Esophagus muscularis mucosa (tissue), 4 donors: ENCODE data around the gene PRR18. TPM values are rescaled to one million over a fixed set of nuclear protein-coding genes. Genes with fewer than 3 reads are reported as not detected.
A peak's percentile ranks its signal among the peaks of the same experiment; 100 is the strongest.

Experiments used
- DNase-seq: peaks from one replicate; pipeline ENCODE4 v3.0.0-alpha.2; 2017; ENCODE audit errors: extremely low spot score
- H3K27ac ChIP-seq, 4 donors: fragments of 200-600 bp; sonication (generic); replicated peaks in 1 of 4; 1 replicate in 3 of 4; 2 replicates in 1 of 4; pipeline ENCODE4 v1.5.1; 2016 to 2019; ENCODE audit warnings: mild to moderate bottlenecking in 1 of 4
- H3K27me3 ChIP-seq, 4 donors: fragments of 200-600 bp; sonication (generic); one replicate each; pipeline versions ENCODE4 v1.5.1 to v1.6.0; 2016 to 2019
- H3K36me3 ChIP-seq, 4 donors: fragments of 200-600 bp; sonication (generic); one replicate each; pipeline ENCODE4 v1.5.1; 2016 to 2019
- H3K4me1 ChIP-seq, 4 donors: fragments of 200-600 bp; sonication (generic); one replicate each; pipeline ENCODE4 v1.5.1; 2016 to 2019
- H3K4me3 ChIP-seq, 4 donors: fragments of 200-600 bp; sonication (generic); 1 replicate in 2 of 4; 2 replicates in 2 of 4; pipeline ENCODE4 v1.5.1; 2016 to 2019; ENCODE audit warnings: mild to moderate bottlenecking in 4 of 4, moderate library complexity in 1 of 4
- H3K9me3 ChIP-seq, 4 donors: fragments of 200-600 bp; sonication (generic); 1 replicate in 3 of 4; 2 replicates in 1 of 4; pipeline ENCODE4 v1.5.1; 2016 to 2019
- EP300 ChIP-seq: sonication (generic); formaldehyde crosslinking; IDR thresholded peaks from one replicate; pipeline ENCODE4 v1.6.1; 2017; ENCODE audit warnings: antibody characterized with exemption
- POLR2A ChIP-seq: fragments of 450-650 bp; IDR thresholded peaks from one replicate; pipeline ENCODE4 v1.6.1; 2017; ENCODE audit warnings: antibody characterized with exemption, moderate library complexity, mild to moderate bottlenecking, low read depth
- POLR2AphosphoS5 ChIP-seq, 2 donors: sonication (generic); formaldehyde crosslinking; IDR thresholded peaks; one replicate each; pipeline ENCODE4 v1.6.1; 2017; ENCODE audit warnings: antibody characterized with exemption in 2 of 2
- WGBS: methylation state at CpG from one replicate; pipeline ENCODE4 v1.1.5; 2018; 5-methylcytosine and 5-hydroxymethylcytosine counted together
- intact Hi-C: fragments of 100-400 bp; cut with DNase I; formaldehyde crosslinking; loops from one replicate; pipeline ENCODE4 v1.15.1; 2023
- total RNA-seq, 4 donors: library from RNA; depleted of rRNA; stranded (reverse); fragments of >200 nt; gene quantifications; one replicate each; pipeline versions ENCODE4 v1.1.0 to v1.2.1, GENCODE V29; 2016
- TF ChIP-seq, protein P1 (sequence below), 3 experiments: fragments of 200-600 bp in 2 of 3; fragments of 450-650 bp in 1 of 3; sonication (generic) in 2 of 3; IDR thresholded peaks; one replicate each; pipeline ENCODE4 v1.5.1; 2017 to 2019; ENCODE audit warnings: antibody characterized with exemption in 3 of 3, mild to moderate bottlenecking in 2 of 3, moderate library complexity in 1 of 3

Gene PRR18
- total RNA-seq, 4 donors from 2014 or later = 0.23 TPM; not detected in 3

GRCh38 chr6:166278579-166279392 lies 29.4 kb downstream of the PRR18 start:
- Histone ChIP-seq H3K27me3 (peaks cover 0 to 38% (median 0%) of the 10 kb centered on the region in 4 donors), H3K4me1 (peaks cover 0 to 19% (median 14%) of the 10 kb centered on the region in 4 donors), H3K9me3 (no peaks in the 10 kb centered on the region), H3K36me3 (no peaks in the 10 kb centered on the region), H3K27ac (no peak overlapping the region), H3K4me3 (no peak overlapping the region)
- DNase-seq = no peak
- intact Hi-C loops = no loop called here
- TF ChIP-seq POLR2A = no peak
- TF ChIP-seq, protein P1, sequence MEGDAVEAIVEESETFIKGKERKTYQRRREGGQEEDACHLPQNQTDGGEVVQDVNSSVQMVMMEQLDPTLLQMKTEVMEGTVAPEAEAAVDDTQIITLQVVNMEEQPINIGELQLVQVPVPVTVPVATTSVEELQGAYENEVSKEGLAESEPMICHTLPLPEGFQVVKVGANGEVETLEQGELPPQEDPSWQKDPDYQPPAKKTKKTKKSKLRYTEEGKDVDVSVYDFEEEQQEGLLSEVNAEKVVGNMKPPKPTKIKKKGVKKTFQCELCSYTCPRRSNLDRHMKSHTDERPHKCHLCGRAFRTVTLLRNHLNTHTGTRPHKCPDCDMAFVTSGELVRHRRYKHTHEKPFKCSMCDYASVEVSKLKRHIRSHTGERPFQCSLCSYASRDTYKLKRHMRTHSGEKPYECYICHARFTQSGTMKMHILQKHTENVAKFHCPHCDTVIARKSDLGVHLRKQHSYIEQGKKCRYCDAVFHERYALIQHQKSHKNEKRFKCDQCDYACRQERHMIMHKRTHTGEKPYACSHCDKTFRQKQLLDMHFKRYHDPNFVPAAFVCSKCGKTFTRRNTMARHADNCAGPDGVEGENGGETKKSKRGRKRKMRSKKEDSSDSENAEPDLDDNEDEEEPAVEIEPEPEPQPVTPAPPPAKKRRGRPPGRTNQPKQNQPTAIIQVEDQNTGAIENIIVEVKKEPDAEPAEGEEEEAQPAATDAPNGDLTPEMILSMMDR (IDR thresholded peaks at IDR 0.05) = no peak
- no peak for TF ChIP-seq POLR2AphosphoS5 (IDR thresholded peaks at IDR 0.05)
- 83% methylated on average over 8 of the region's 8 CpGs for WGBS

GRCh38 chr6:166277892-166278578 lies 30.2 kb downstream of the PRR18 start:
- TF ChIP-seq, protein P1 (IDR thresholded peaks at IDR 0.05) = no peak
- no peak for TF ChIP-seq POLR2AphosphoS5 (IDR thresholded peaks at IDR 0.05)
- TF ChIP-seq EP300 = no peak
- TF ChIP-seq POLR2A = no peak
- DNase-seq = no peak
- H3K4me3 ChIP-seq = no peak overlapping the region
- no peaks in the 10 kb centered on the region for H3K9me3 ChIP-seq
- H3K36me3 ChIP-seq = no peaks in the 10 kb centered on the region
- intact Hi-C loops = loop anchor here (2.0 kb wide), 1 partner anchor 121 kb away; no protein-coding TSS in a partner anchor
- no peak overlapping the region for H3K27ac ChIP-seq
- H3K27me3 ChIP-seq = peaks cover 0 to 32% (median 0%) of the 10 kb centered on the region in 4 donors
- peaks cover 0 to 19% (median 14%) of the 10 kb centered on the region in 4 donors for H3K4me1 ChIP-seq
- WGBS = 92% methylated on average over 11 of the region's 11 CpGs

DNA sequence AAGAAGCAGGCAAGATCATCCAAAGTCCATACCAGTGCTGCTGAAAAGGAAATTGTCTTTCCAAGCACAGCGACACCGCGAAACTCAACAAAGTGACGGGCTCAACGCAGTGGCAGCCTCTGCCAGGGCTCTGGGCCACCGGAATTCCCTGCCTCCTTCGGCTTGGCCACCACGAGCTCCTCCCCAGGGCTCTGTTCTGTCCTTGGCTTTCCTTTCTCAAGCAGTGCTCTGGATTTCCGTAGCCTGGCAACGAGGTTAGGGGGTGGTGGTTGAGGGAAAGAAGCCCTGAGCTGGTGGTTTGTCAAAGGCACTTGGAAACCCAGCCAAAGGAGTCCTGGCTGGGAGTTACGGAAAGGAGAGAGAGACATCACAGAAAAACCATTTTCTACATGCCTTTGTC lies 31.2 kb downstream of the PRR18 start:
- Histone ChIP-seq H3K4me1 (peaks cover 0 to 19% (median 14%) of the 10 kb centered on the region in 4 donors), H3K36me3 (no peaks in the 10 kb centered on the region), H3K27ac (no peak overlapping the region), H3K9me3 (no peaks in the 10 kb centered on the region), H3K4me3 (no peak overlapping the region), H3K27me3 (peaks cover 0 to 28% (median 0%) of the 10 kb centered on the region in 4 donors)
- WGBS = 51% methylated on average over 11 of the region's 11 CpGs
- DNase-seq = no peak
- TF ChIP-seq POLR2A (no peak), POLR2AphosphoS5 (IDR thresholded peaks at IDR 0.05) (no peak), EP300 (no peak)
- TF ChIP-seq, protein P1 (IDR thresholded peaks at IDR 0.05) = no peak
- intact Hi-C loops = loop anchor here (2.0 kb wide), 1 partner anchor 122 kb away; no protein-coding TSS in a partner anchor

DNA sequence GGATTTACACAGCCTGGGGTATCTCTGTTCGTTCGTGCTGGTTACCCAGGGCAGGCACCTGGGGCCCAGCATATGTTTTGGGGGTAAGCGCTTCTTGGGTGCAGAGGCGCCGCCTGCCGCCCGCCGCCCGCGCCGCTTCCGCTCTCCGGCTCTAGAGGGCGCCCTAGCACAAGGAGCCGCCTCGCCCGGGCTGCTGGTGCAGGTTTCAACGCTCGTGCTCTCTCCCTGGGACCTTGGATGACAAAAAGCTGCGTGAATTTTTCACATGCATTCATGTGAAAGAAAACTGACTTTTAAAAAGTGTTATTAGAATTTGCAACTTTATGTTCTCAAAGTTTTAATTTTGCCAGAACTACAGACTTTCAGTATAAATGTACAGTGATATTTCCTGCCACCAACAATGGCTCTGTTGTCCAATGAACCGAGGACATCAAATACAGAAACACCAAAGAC lies 32.5 kb downstream of the PRR18 start:
- H3K4me3 ChIP-seq = no peak overlapping the region
- peak; percentile 88 for DNase-seq
- H3K36me3 ChIP-seq = no peaks in the 10 kb centered on the region
- H3K4me1 ChIP-seq = peaks cover 0 to 19% (median 14%) of the 10 kb centered on the region in 4 donors
- no peak overlapping the region for H3K27ac ChIP-seq
- intact Hi-C loops = loop anchor here (2.0 kb wide), 1 partner anchor 123 kb away; no protein-coding TSS in a partner anchor
- TF ChIP-seq, protein P1 (IDR thresholded peaks at IDR 0.05) = peak in 2 of 3 experiments; percentile 96 to 98
- TF ChIP-seq EP300 (no peak), POLR2A (no peak)
- H3K27me3 ChIP-seq = peaks cover 0 to 30% (median 0%) of the 10 kb centered on the region in 4 donors
- H3K9me3 ChIP-seq = no peaks in the 10 kb centered on the region
- 1% methylated on average over 21 of the region's 21 CpGs for WGBS
